ENCODE data around the gene MAN2A2.

Gene MAN2A2

GRCh38 chr15:90930861-90931574 is 27.9 kb downstream of the MAN2A2 start:
- H4K12ac ChIP-seq (ENCODE audit: low read depth, low read length), result no peak overlapping the region
- no peak overlapping the region for H3K4me2 ChIP-seq (ENCODE audit: low read length)
- H3K18ac ChIP-seq (ENCODE audit: low read length), result no peak overlapping the region
- no CpG with 5 or more reads among the region's 15 CpGs for WGBS (ENCODE audit: extremely low coverage, insufficient coverage, insufficient read length)
- no peak overlapping the region for H2AFZ ChIP-seq (ENCODE audit: insufficient read depth, low read length, poor library complexity)
- no peak overlapping the region for H3K27ac ChIP-seq (ENCODE audit: low read depth, low read length)
- no peak overlapping the region for H4K8ac ChIP-seq (ENCODE audit: low read depth, low read length)
- no peak overlapping the region for H2BK120ac ChIP-seq (ENCODE audit: insufficient read depth, low read length, poor library complexity)
- no peak overlapping the region for H3K9ac ChIP-seq (ENCODE audit: low read length)
- no peaks in the 10 kb centered on the region for H3K36me3 ChIP-seq (ENCODE audit: control insufficient read depth in 1 of 2, insufficient read depth in 2 of 2, low read length in 2 of 2)
- no peak overlapping the region for H4K91ac ChIP-seq (ENCODE audit: low read depth, low read length)
- H3K4me1 ChIP-seq (ENCODE audit: control insufficient read depth in 1 of 2, insufficient read depth in 2 of 2, low read length in 2 of 2), result peaks cover 5 to 10% of the 10 kb centered on the region in 2 experiments
- no peak overlapping the region for H3K14ac ChIP-seq (ENCODE audit: low read length)
- no peak overlapping the region for H3K4me3 ChIP-seq (ENCODE audit: low read depth, low read length)
- no peaks in the 10 kb centered on the region for H3K9me3 ChIP-seq (ENCODE audit: insufficient read depth, low read depth, low read length)
- no peak overlapping the region for H3K4ac ChIP-seq (ENCODE audit: low read depth, low read length)
- peaks cover 9% of the 10 kb centered on the region for H3K79me1 ChIP-seq (ENCODE audit: low read length)
- DNase-seq, result no peak
- peaks cover 10% of the 10 kb centered on the region for H3K79me2 ChIP-seq (ENCODE audit: control insufficient read depth, insufficient read depth, low read length, poor library complexity)
- H2AK5ac ChIP-seq (ENCODE audit: low read length), result no peak overlapping the region
- H3K23ac ChIP-seq (ENCODE audit: low read length), result no peak overlapping the region
- H2BK12ac ChIP-seq (ENCODE audit: low read length), result no peak overlapping the region
- H2BK5ac ChIP-seq (ENCODE audit: low read depth, low read length, poor library complexity), result no peak overlapping the region
- no peaks in the 10 kb centered on the region for H3K27me3 ChIP-seq (ENCODE audit: insufficient read depth, low read length)

DNA sequence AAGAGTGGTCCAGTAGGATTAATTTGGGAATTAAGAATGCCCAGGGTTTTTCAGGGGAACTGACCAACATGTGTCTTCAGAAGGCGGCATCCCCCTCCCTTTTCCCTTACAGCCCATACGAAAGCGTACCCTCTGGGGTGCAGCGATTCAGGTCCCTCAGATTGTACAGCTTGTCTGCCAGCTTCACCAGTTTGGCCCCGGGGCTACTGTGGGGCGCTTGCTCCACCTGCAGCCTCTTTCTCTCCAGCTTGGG is 28.4 kb downstream of the MAN2A2 start:
- Histone ChIP-seq H3K4me3 (ENCODE audit: low read depth, low read length) (no peak overlapping the region), H3K9ac (ENCODE audit: low read length) (no peak overlapping the region), H3K36me3 (ENCODE audit: control insufficient read depth in 1 of 2, insufficient read depth in 2 of 2, low read length in 2 of 2) (peaks cover 2 to 4% of the 10 kb centered on the region in 2 experiments), H2AK5ac (ENCODE audit: low read length) (no peak overlapping the region), H3K4me1 (ENCODE audit: control insufficient read depth in 1 of 2, insufficient read depth in 2 of 2, low read length in 2 of 2) (peaks cover 8 to 14% of the 10 kb centered on the region in 2 experiments), H3K27ac (ENCODE audit: low read depth, low read length) (no peak overlapping the region), H3K14ac (ENCODE audit: low read length) (no peak overlapping the region), H2AFZ (ENCODE audit: insufficient read depth, low read length, poor library complexity) (no peak overlapping the region), H2BK12ac (ENCODE audit: low read length) (no peak overlapping the region), H3K18ac (ENCODE audit: low read length) (no peak overlapping the region), H3K4ac (ENCODE audit: low read depth, low read length) (no peak overlapping the region), H4K12ac (ENCODE audit: low read depth, low read length) (no peak overlapping the region), H3K23ac (ENCODE audit: low read length) (no peak overlapping the region), H3K27me3 (ENCODE audit: insufficient read depth, low read length) (no peaks in the 10 kb centered on the region), H3K79me2 (ENCODE audit: control insufficient read depth, insufficient read depth, low read length, poor library complexity) (peaks cover 10% of the 10 kb centered on the region), H2BK5ac (ENCODE audit: low read depth, low read length, poor library complexity) (no peak overlapping the region), H2BK120ac (ENCODE audit: insufficient read depth, low read length, poor library complexity) (no peak overlapping the region), H4K8ac (ENCODE audit: low read depth, low read length) (no peak overlapping the region), H3K4me2 (ENCODE audit: low read length) (peak overlapping the region; percentile 83), H3K9me3 (ENCODE audit: insufficient read depth, low read depth, low read length) (no peaks in the 10 kb centered on the region), H4K91ac (ENCODE audit: low read depth, low read length) (no peak overlapping the region), H3K79me1 (ENCODE audit: low read length) (peaks cover 9% of the 10 kb centered on the region)
- DNase-seq, result no peak
- no CpG with 5 or more reads among the region's 6 CpGs for WGBS (ENCODE audit: extremely low coverage, insufficient coverage, insufficient read length)

DNA sequence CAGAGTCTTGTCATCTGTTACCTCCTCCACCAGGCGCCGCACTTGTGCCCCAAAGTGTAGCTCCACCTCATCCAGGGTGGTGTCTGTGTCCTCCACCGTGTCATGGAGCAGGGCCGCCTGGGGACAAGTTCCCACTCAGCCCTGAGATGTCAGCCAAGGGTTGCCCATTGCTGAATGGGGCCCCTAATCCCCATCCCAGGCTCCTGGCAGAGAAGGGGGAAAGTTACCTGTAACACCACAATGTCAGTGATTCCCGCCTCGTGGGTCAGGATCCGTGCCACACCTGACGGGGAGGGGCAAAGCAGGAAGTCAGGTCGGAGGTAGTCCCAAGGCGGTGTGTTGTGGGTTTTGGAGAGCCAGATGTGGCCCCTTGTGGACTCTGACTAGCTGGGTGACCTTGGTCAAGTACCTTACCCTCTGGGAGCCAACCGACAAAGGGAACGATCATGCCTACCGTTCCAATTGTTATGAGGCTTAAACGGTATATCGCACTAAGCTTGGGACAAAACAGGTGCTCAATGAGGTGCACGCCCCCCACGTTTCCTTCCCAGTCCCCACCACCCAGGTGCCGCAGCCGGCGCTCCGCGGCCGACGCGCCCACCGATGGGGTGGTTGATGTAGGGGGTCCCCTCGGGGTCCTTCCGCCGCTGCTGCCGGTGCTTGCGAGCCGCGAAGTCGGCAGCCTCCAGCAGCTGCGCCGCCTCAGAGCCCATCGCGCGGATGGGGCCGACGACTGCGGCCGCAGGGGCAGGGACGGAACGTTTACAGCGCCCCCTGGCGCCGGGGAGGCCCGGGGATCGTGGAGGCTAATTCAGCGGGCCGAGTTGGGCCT is 28.9 kb downstream of the MAN2A2 start, which contains the start of gene HDDC3:
TSS of gene HDDC3 (minus strand) at position 722 of the 832 bp plus-strand sequence. CDS start at position 713, 9 bp downstream.
- no peaks in the 10 kb centered on the region for H3K27me3 ChIP-seq (ENCODE audit: insufficient read depth, low read length)
- peak within 1 kb of the TSS; percentile 76 for H4K12ac ChIP-seq (ENCODE audit: low read depth, low read length)
- peak within 1 kb of the TSS; percentile 20 for H3K4ac ChIP-seq (ENCODE audit: low read depth, low read length)
- H3K79me1 ChIP-seq (ENCODE audit: low read length), result peaks cover 9% of the 10 kb centered on the region
- H3K23ac ChIP-seq (ENCODE audit: low read length), result no peak within 1 kb of the TSS
- H3K4me2 ChIP-seq (ENCODE audit: low read length), result peak within 1 kb of the TSS; percentile 83
- peak within 1 kb of the TSS; percentile 68 for H4K91ac ChIP-seq (ENCODE audit: low read depth, low read length)
- H4K8ac ChIP-seq (ENCODE audit: low read depth, low read length), result peak within 1 kb of the TSS; percentile 67
- H3K36me3 ChIP-seq (ENCODE audit: control insufficient read depth in 1 of 2, insufficient read depth in 2 of 2, low read length in 2 of 2), result peaks cover 2 to 4% of the 10 kb centered on the region in 2 experiments
- H3K79me2 ChIP-seq (ENCODE audit: control insufficient read depth, insufficient read depth, low read length, poor library complexity), result peaks cover 10% of the 10 kb centered on the region
- H2BK5ac ChIP-seq (ENCODE audit: low read depth, low read length, poor library complexity), result no peak within 1 kb of the TSS
- peak within 1 kb of the TSS; percentile 81 for H3K4me3 ChIP-seq (ENCODE audit: low read depth, low read length)
- no peak within 1 kb of the TSS for H2AK5ac ChIP-seq (ENCODE audit: low read length)
- H3K14ac ChIP-seq (ENCODE audit: low read length), result peak within 1 kb of the TSS; percentile 50
- H2BK12ac ChIP-seq (ENCODE audit: low read length), result no peak within 1 kb of the TSS
- no peaks in the 10 kb centered on the region for H3K9me3 ChIP-seq (ENCODE audit: insufficient read depth, low read depth, low read length)
- H2AFZ ChIP-seq (ENCODE audit: insufficient read depth, low read length, poor library complexity), result peak within 1 kb of the TSS; percentile 94
- peak within 1 kb of the TSS; percentile 19 for H3K9ac ChIP-seq (ENCODE audit: low read length)
- no peak within 1 kb of the TSS for H3K27ac ChIP-seq (ENCODE audit: low read depth, low read length)
- no peak within 1 kb of the TSS for H2BK120ac ChIP-seq (ENCODE audit: insufficient read depth, low read length, poor library complexity)
- H3K4me1 ChIP-seq (ENCODE audit: control insufficient read depth in 1 of 2, insufficient read depth in 2 of 2, low read length in 2 of 2), result peaks cover 8 to 14% of the 10 kb centered on the region in 2 experiments
- H3K18ac ChIP-seq (ENCODE audit: low read length), result peak within 1 kb of the TSS; percentile 73
- no CpG with 5 or more reads among the region's 52 CpGs for whole genome bisulfite sequencing (ENCODE audit: extremely low coverage, insufficient coverage, insufficient read length)
- DNase-seq, result peak; percentile 92 to 98

DNA sequence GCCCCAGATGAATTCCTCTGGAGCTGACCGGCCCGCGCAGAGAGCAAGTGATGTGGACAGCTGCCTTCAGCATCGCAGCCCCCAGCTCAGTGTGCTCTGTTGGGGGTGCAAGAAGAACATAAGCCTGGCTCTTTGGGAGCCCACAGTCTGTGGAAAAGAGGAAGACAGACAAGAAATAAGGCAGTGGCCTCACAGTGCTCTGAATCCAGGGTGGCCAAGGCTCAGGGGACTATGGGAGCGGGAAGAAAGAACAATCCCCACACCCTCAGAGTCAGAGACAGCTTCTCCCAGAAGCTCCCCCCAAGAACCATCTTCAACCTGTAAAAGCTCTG is 29.5 kb downstream of the MAN2A2 start:
- no peak overlapping the region for H3K9ac ChIP-seq (ENCODE audit: low read length)
- H2BK5ac ChIP-seq (ENCODE audit: low read depth, low read length, poor library complexity), result no peak overlapping the region
- no peak overlapping the region for H3K23ac ChIP-seq (ENCODE audit: low read length)
- H3K18ac ChIP-seq (ENCODE audit: low read length), result no peak overlapping the region
- H4K12ac ChIP-seq (ENCODE audit: low read depth, low read length), result no peak overlapping the region
- H3K9me3 ChIP-seq (ENCODE audit: insufficient read depth, low read depth, low read length), result no peaks in the 10 kb centered on the region
- H3K4me1 ChIP-seq (ENCODE audit: control insufficient read depth in 1 of 2, insufficient read depth in 2 of 2, low read length in 2 of 2), result peaks cover 8 to 14% of the 10 kb centered on the region in 2 experiments
- H2BK120ac ChIP-seq (ENCODE audit: insufficient read depth, low read length, poor library complexity), result no peak overlapping the region
- peaks cover 9% of the 10 kb centered on the region for H3K79me1 ChIP-seq (ENCODE audit: low read length)
- no peak overlapping the region for H4K91ac ChIP-seq (ENCODE audit: low read depth, low read length)
- no peak overlapping the region for H4K8ac ChIP-seq (ENCODE audit: low read depth, low read length)
- no CpG with 5 or more reads among the region's 5 CpGs for WGBS (ENCODE audit: extremely low coverage, insufficient coverage, insufficient read length)
- no peaks in the 10 kb centered on the region for H3K27me3 ChIP-seq (ENCODE audit: insufficient read depth, low read length)
- H3K79me2 ChIP-seq (ENCODE audit: control insufficient read depth, insufficient read depth, low read length, poor library complexity), result peaks cover 10% of the 10 kb centered on the region
- peak overlapping the region; percentile 11 for H2AFZ ChIP-seq (ENCODE audit: insufficient read depth, low read length, poor library complexity)
- H3K27ac ChIP-seq (ENCODE audit: low read depth, low read length), result no peak overlapping the region
- no peak overlapping the region for H2AK5ac ChIP-seq (ENCODE audit: low read length)
- no peak overlapping the region for H3K4me2 ChIP-seq (ENCODE audit: low read length)
- H2BK12ac ChIP-seq (ENCODE audit: low read length), result no peak overlapping the region
- no peak overlapping the region for H3K4ac ChIP-seq (ENCODE audit: low read depth, low read length)
- peaks cover 2 to 4% of the 10 kb centered on the region in 2 experiments for H3K36me3 ChIP-seq (ENCODE audit: control insufficient read depth in 1 of 2, insufficient read depth in 2 of 2, low read length in 2 of 2)
- no peak for DNase-seq
- no peak overlapping the region for H3K14ac ChIP-seq (ENCODE audit: low read length)
- no peak overlapping the region for H3K4me3 ChIP-seq (ENCODE audit: low read depth, low read length)
